Small intestine (tissue), 7 donors: ENCODE measurements around the gene ZNF710. TPM values are rescaled to one million over a fixed set of nuclear protein-coding genes. Genes with fewer than 3 reads are reported as not detected.
"Not testable (repeated sequence)": the region's sequence is repeated elsewhere in the genome, so short reads cannot be mapped to it uniquely, and the experiment has no call there.

ENCODE experiments used
- DNase-seq, 2 donors: peaks; one replicate each; pipeline versions ENCODE4 v3.0.0 to v3.0.0-alpha.2; 2013
- FAIRE-seq: peaks from 2 replicates; lab custom pipeline; 2012; peaks lifted over from hg19 to GRCh38; lab: Jason Lieb, UNC
- H3K27ac ChIP-seq, 3 donors: one replicate each; pipeline ENCODE4 v1.5.1; 2013; ENCODE audit warnings: low read length in 2 of 3, mild to moderate bottlenecking in 2 of 3, control low read depth in 1 of 3, inconsistent platforms in 1 of 3, low read depth in 1 of 3, moderate library complexity in 1 of 3
- H3K27me3 ChIP-seq, 3 donors: one replicate each; pipeline ENCODE4 v1.6.1; 2013; ENCODE audit warnings: low read length in 3 of 3, inconsistent platforms in 1 of 3; ENCODE audit not compliant: control insufficient read depth in 3 of 3, insufficient read depth in 3 of 3
- H3K36me3 ChIP-seq, 3 donors: one replicate each; pipeline ENCODE4 v1.6.1; 2013; ENCODE audit warnings: low read length in 3 of 3, inconsistent platforms in 1 of 3, low read depth in 1 of 3, mild to moderate bottlenecking in 1 of 3, moderate library complexity in 1 of 3; ENCODE audit not compliant: control insufficient read depth in 3 of 3, insufficient read depth in 2 of 3
- H3K4me1 ChIP-seq, 3 donors: one replicate each; pipeline ENCODE4 v1.6.1; 2013; ENCODE audit warnings: low read length in 2 of 3, inconsistent platforms in 1 of 3, low read depth in 1 of 3, mild to moderate bottlenecking in 1 of 3, moderate library complexity in 1 of 3; ENCODE audit not compliant: control insufficient read depth in 3 of 3, insufficient read depth in 2 of 3
- H3K4me3 ChIP-seq, 3 donors: one replicate each; pipeline ENCODE4 v1.5.1; 2013; ENCODE audit warnings: low read length in 3 of 3, control low read depth in 1 of 3, inconsistent platforms in 1 of 3, low read depth in 1 of 3, mild to moderate bottlenecking in 1 of 3, moderate library complexity in 1 of 3
- H3K9me3 ChIP-seq, 2 donors: one replicate each; pipeline ENCODE4 v1.6.1; 2013; ENCODE audit warnings: low read depth in 1 of 2, low read length in 1 of 2; ENCODE audit not compliant: control insufficient read depth in 2 of 2, insufficient read depth in 1 of 2
- WGBS, 3 donors: extraction: QIAGEN DNeasy Blood & Tissue Kit; methylation state at CpG; one replicate each; pipeline ENCODE4 v1.1.7; 2013; 5-methylcytosine and 5-hydroxymethylcytosine counted together
- polyA plus RNA-seq, 4 donors: library from polyadenylated mRNA; stranded (reverse) in 3 of 4; unstranded in 1 of 4; fragments of 200-250 nt in 3 of 4; fragments of 120-200 nt in 1 of 4; gene quantifications; one replicate each; pipeline versions ENCODE4 v1.2.1 to v1.2.3, GENCODE V29; 2013
- donor health status: healthy with polysubstance abuse.
- donor health status: control.
- donor health status: control.
- donor health status: Bipolar disorder and iron deficiency.
- donor health status: healthy.

Gene ZNF710
- polyA plus RNA-seq, 4 donors, result 10.3 to 26.4 (median 18.8) TPM

- FAIRE-seq (no peak), DNase-seq (no peak)
- Histone ChIP-seq H3K36me3 (peaks cover under 1 to 64% (median 11%) of the 10 kb centered on the region in 3 donors), H3K9me3 (peaks cover 0 to 10% of the 10 kb centered on the region in 2 donors), H3K4me3 (no peak overlapping the region), H3K27ac (peak overlapping the region in 2 of 3 donors; percentile 74 to 94), H3K27me3 (no peaks in the 10 kb centered on the region), H3K4me1 (peaks cover 0 to 57% (median 21%) of the 10 kb centered on the region in 3 donors)
- WGBS, 3 donors, result 48 to 57% (median 52%) methylated on average over 18 to 20 of the region's 20 CpGs
Measured at GRCh38 chr15:90062973-90063769, 62.0 kb downstream of the ZNF710 start.

GRCh38 chr15:90063770-90064247 lies 62.7 kb downstream of the ZNF710 start:
- no peak overlapping the region for H3K4me3 ChIP-seq
- WGBS, 3 donors, result 72 to 83% (median 74%) methylated on average over 11 of the region's 11 CpGs
- peaks cover 3 to 66% (median 14%) of the 10 kb centered on the region in 3 donors for H3K36me3 ChIP-seq
- H3K27ac ChIP-seq, result peak overlapping the region in 2 of 3 donors; percentile 74 to 94
- peaks cover 0 to 4% of the 10 kb centered on the region in 2 donors for H3K9me3 ChIP-seq
- no peaks in the 10 kb centered on the region for H3K27me3 ChIP-seq
- peaks cover 0 to 53% (median 21%) of the 10 kb centered on the region in 3 donors for H3K4me1 ChIP-seq
- peak in 1 of 2 donors; percentile 41 for DNase-seq
- no peak for FAIRE-seq

- H3K4me3 ChIP-seq, result no peak overlapping the region
- peak overlapping the region; percentile 12 to 70 (median 30) for H3K27ac ChIP-seq
- H3K27me3 ChIP-seq, result no peaks in the 10 kb centered on the region
- H3K4me1 ChIP-seq, result peaks cover 0 to 48% (median 17%) of the 10 kb centered on the region in 3 donors
- peaks cover 3 to 74% (median 14%) of the 10 kb centered on the region in 3 donors for H3K36me3 ChIP-seq
- no peaks in the 10 kb centered on the region for H3K9me3 ChIP-seq
- 52 to 62% (median 61%) methylated on average over 30 of the region's 30 CpGs for WGBS, 3 donors
- DNase-seq (no peak), FAIRE-seq (no peak)
Measured at GRCh38 chr15:90064911-90065681, 64.0 kb downstream of the ZNF710 start.

- FAIRE-seq (no peak), DNase-seq (no peak)
- no peaks in the 10 kb centered on the region for H3K9me3 ChIP-seq
- H3K36me3 ChIP-seq, result peaks cover 3 to 78% (median 14%) of the 10 kb centered on the region in 3 donors
- no peak overlapping the region for H3K4me3 ChIP-seq
- H3K4me1 ChIP-seq, result peaks cover 0 to 42% (median 16%) of the 10 kb centered on the region in 3 donors
- peak overlapping the region in 1 of 3 donors; percentile 70 for H3K27ac ChIP-seq
- WGBS, 3 donors, result 82 to 84% (median 82%) methylated on average over 7 of the region's 7 CpGs
- no peaks in the 10 kb centered on the region for H3K27me3 ChIP-seq
Measured at GRCh38 chr15:90065682-90066049, 64.5 kb downstream of the ZNF710 start.

GRCh38 chr15:90067181-90067952 lies 66.2 kb downstream of the ZNF710 start:
- H3K9me3 ChIP-seq, result no peaks in the 10 kb centered on the region
- no peaks in the 10 kb centered on the region for H3K27me3 ChIP-seq
- peaks cover 3 to 74% (median 14%) of the 10 kb centered on the region in 3 donors for H3K36me3 ChIP-seq
- DNase-seq (no peak), FAIRE-seq (no peak)
- H3K27ac ChIP-seq, result no peak overlapping the region
- 93% methylated on average over 38 to 55 of the region's 55 CpGs for WGBS, 3 donors
- no peak overlapping the region for H3K4me3 ChIP-seq
- H3K4me1 ChIP-seq, result peaks cover 0 to 33% (median 11%) of the 10 kb centered on the region in 3 donors

GRCh38 chr15:90067953-90068606 lies 67.0 kb downstream of the ZNF710 start:
- Histone ChIP-seq H3K27me3 (no peaks in the 10 kb centered on the region), H3K36me3 (peaks cover 3 to 76% (median 14%) of the 10 kb centered on the region in 3 donors), H3K4me3 (no peak overlapping the region), H3K9me3 (no peaks in the 10 kb centered on the region), H3K27ac (no peak overlapping the region), H3K4me1 (peaks cover 0 to 33% (median 8%) of the 10 kb centered on the region in 3 donors)
- FAIRE-seq (no peak), DNase-seq (no peak)
- WGBS, 3 donors, result 86 to 93% (median 89%) methylated on average over 35 to 37 of the region's 37 CpGs

GRCh38 chr15:90070623-90071022 lies 69.5 kb downstream of the ZNF710 start:
- DNase-seq, H3K4me3 ChIP-seq, H3K27me3 ChIP-seq, H3K27ac ChIP-seq, H3K9me3 ChIP-seq, FAIRE-seq: not testable (repeated sequence)
- peaks cover 7 to 79% (median 14%) of the 10 kb centered on the region in 3 donors for H3K36me3 ChIP-seq
- peaks cover 0 to 36% (median 0%) of the 10 kb centered on the region in 3 donors for H3K4me1 ChIP-seq
- 91 to 94% (median 93%) methylated on average over 2 of the region's 2 CpGs for WGBS, 3 donors
